HL-60/S4 treated with phorbol 12-myristate 13-acetate at 8.2 ng/mL for 4 days and 3 days (cell line): ENCODE measurements around the gene BEST3.
"Not testable (repeated sequence)": the region's sequence is repeated elsewhere in the genome, so short reads cannot be mapped to it uniquely, and the experiment has no call there.

Source experiments
- in situ Hi-C: fragments of 300-500 bp; cut with MboI; formaldehyde crosslinking; loops from 2 replicates; pipeline ENCODE4 v1.15.0; 2022; ENCODE audit warnings: low sequenced_read_pairs

Gene BEST3

DNA sequence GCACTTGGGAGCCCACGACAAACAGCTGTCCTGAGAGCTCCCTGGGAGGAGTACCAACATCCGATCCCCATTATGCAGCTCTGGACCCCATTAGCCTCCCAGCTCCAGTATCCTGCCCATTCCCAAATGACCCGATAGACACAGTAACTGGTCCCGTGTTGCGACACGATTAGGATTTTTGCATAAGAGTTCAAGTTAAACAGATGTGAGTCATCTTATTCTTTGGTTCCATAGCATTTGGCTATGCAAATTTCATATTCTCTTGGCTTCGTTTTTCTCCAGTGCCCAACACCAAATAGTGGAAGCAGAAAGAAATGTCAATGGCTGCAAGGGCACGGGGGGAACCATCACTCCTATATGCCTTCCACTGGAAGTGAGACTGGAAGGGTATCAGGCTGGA is 45.4 kb downstream of the BEST3 start:
- in situ Hi-C loops: no loop called here

DNA sequence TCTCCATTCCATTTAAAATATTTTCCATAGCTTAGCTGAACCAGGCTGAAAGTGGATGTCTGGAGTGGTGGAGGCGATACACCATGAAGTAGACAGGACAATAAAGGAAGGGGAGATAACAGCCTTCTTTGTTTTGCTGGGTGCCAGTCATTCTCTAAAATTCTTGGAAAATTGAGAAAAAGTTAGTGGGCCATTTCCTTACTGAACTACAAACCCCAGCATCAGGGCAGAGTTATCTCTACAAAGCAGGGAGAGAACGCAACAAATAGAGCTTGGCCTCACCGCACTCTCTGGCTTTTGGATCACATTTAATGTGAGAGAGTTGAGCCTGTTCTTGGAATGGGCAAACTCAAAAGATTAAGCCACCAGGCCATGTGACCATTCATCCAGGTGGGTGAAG is 47.2 kb downstream of the BEST3 start:
- in situ Hi-C loops: no loop called here

DNA sequence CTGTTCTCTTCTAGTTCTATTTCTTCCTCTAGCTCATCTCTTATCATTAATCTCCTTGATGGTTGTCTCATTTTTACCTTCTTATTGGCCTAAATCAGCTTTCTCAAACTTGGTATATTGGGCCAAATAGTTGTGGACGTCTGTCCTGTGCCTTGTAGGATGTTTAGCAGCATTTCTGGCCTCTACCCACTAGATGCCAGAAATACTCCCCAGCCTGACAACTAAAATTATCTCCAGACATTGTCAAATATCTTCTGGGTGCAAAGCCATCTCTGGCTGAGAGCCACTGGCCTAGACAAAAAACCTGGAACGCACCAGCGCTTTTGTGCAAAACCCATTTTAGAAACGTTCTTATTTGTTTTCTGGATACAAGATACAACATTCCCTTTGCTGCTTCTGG is 49.6 kb downstream of the BEST3 start:
- in situ Hi-C loops: no loop called here

DNA sequence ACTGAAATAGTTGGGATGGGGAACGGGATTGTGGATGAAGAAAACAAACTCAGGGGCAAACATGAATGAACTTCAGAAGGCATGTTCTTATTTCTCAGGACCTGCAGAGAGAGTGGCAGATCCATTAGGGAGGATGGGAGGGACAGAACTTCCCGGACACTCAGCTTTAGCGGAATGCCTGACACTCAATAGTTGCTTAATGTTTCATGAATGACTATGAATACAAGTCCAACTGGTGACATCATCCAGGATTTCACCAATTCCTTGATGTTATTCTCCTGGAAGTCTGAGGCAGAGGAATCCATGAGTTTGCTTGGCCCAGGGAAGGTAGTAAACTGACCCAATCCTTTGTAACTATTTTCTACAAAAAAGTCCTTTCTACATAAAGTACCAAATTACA is 50.6 kb downstream of the BEST3 start:
- in situ Hi-C loops: no loop called here

DNA sequence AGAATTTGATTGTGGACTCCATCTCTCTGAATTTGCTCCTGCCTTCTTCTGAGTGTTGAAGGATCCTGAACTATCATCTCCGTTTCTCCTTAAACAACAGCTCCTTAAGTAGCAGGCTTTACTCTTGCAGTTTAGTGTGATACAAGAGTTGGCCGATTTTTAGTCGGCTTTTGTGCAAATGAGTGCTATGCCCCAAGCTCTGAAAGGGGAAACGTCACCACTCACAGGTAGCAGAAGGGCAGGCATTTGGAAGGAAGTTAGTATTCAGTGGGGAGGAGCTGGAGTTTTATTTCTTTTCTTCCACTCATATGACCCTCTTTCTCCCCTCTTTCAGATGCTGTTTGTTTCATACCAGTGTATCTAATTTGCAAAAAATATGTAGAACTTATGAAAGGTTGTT is 51.9 kb downstream of the BEST3 start:
- in situ Hi-C loops: no loop called here

DNA sequence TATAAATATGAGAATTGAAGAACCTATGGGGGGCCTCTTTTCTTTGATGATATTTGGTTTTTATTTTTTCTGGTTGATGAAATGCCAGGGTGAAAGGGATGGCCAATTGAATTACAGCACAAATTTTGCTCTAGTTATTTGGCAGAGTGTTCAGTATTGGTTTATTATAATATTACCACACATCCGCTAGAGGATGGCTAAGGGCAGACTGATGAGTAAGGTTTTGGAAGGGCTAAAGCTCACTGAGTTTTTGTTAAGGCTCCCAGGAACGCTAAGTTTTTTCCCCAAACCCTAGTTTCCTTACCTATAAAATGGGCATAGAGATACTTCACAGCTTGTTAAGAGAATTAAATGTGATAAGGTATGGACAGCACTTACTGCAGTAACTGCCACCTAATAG is 54.1 kb downstream of the BEST3 start:
- in situ Hi-C loops: no loop called here

DNA sequence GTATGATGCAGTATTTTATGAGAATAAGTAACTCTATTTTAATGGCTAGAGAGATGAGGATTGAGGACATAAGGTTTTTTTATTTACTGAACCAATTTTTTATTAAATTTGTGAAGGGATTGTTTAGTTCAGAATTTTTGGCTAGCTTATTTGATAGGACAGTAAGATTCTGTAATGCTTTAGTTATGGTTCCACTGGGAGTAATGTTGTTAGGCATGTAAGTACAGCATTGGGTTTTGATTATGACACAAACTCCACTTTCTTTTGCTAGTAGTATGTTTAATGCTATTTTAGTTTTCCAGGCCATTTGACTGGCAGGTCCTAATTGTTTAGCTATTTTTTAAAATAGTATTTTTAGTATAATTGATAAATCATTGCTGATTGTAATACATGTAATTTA is 54.6 kb downstream of the BEST3 start:
- in situ Hi-C loops: no loop called here

DNA sequence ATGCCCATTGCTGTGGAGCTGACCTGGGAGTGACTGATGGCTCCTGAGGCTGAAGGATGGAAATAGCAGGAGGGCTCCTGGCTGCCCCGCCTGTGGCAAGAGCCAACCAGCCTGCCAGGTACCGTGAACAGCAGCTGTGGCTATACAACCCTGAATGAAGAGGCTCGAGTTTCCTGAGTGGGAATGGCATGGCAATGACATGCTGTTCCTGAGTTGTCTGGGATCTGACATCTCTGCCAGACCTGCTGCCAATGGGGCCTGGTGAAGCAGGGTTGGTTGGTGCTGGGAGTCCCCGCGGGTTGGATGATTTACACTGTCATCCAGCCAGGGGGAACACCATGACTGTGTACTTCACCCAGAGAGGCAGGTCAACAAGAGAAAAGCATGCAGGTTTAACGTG is 56.6 kb downstream of the BEST3 start:
- in situ Hi-C loops: no loop called here

DNA sequence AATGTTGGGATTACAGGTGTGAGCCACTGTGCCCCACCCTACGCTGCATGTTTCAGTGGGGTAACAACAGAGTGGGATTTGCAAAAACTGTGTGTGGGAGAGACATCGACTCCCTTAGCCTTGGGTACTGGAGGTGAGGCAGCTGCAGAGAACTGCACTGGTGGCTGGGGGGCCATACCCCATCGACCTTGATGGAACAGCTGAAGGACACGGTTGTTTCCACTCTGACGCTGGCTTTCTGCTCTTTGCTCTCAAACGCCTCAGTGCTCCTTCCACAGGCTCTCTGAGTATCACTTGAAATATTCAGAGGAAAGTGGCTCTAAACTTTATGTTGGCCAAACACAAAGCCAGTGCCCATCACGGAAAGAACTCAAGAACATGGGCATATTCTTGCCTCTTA is 57.6 kb downstream of the BEST3 start:
- in situ Hi-C loops: no loop called here

DNA sequence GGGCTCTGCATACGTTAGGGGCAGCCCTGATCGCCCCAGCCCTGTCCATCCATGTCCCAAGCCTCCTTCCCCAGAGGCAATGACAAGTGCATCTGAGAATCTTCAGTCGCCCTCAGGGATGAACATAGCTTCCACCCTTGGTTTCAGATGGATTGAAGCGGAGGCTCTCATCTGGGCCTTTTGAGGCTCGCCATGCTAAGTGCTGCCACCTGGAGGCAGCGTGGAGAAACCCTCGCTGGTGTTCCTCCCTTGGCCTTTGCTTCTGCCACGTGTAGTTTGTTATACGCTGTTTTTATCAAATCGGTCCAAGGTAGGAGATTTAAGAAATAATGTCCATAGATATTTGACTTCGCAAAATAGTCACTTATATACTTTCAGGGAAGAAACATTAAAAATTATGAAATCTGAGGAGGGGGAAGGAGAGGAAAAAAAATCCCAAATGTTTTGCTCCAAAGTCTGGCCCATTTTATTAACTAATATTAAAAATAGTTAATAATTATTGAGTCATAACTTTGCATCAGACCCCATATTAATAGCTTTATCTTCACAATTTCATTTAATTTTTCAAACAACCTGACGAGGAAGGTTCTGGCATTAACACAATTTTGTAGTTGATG is 59.6 kb downstream of the BEST3 start:
- in situ Hi-C loops: no loop called here

DNA sequence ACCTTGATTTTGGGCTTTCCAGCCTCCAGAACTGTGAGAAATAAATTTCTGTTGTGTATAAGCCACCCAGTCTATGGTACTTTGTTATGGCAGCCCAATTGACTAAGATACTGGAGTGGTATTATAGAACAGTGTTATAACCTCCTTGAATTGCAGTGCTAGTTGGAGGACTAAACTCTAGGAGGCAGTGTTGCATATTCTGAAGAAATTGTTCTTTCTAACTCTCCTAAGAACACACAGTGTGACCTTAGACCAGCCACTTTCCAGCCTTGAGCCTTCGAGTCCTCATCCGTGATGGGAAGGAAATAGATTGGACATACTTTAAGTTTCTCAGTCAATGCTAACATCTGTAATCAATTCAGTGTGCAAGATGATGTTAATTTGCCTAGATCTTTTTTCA is 66.0 kb downstream of the BEST3 start:
- in situ Hi-C loops: no loop called here

DNA sequence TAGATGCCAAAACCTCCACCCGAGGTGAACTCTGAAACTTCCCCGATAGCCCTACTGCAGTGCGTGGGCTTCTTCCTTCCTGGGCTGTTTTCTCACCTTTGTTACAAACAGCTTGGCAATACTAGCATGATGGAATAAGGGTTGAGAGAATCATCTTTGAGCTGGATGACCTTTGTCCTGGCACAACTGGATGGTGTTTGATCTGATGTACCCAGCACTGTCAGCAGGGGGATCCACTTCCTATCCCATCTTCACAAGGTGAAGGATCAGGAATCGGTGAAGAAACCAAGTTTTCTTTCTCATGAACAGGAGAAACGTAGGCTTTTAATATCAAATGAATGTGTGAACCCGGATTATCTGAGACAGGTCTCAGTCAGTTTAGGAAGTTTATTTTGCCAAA is 68.9 kb downstream of the BEST3 start:
- in situ Hi-C loops: no loop called here

DNA sequence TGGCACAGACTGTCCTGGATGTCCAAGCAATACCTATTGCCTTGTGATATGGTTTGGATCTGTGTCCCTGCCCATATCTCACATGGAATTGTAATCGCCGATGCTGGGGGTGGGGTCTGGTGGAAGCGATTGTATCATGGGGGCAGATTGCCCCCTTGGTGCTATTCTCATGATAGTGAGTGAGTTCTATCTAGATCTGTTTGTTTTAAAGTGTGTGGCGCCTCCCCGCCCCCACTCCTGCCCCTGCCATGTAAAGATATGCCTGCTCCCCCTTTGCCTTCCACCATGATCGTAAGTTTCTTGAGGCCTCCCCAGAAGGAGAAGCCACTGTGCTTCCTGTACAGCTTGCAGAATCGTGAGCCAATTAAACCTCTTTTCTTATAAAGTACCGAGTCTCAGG is 71.6 kb downstream of the BEST3 start:
- in situ Hi-C loops: no loop called here

DNA sequence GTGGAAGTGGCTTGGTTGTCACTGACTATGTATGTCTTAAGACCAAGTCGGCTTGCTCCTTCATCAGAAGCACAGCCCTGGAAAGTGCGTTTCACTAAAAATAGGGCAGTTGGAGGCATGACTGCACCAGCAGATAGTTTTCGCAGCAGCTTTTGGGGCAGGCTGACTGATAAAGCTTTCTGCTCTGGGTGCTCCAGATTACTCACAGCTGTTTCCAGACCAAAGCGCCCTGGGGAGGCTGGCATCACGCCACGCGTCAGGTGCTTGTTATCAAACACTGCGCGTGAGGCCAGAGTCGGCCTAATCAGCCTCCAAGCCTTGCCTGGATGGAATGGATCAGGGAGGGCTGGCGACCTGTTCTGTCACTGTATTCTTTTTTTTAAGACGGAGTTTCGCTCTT is 75.1 kb downstream of the BEST3 start:
- in situ Hi-C loops: no loop called here

DNA sequence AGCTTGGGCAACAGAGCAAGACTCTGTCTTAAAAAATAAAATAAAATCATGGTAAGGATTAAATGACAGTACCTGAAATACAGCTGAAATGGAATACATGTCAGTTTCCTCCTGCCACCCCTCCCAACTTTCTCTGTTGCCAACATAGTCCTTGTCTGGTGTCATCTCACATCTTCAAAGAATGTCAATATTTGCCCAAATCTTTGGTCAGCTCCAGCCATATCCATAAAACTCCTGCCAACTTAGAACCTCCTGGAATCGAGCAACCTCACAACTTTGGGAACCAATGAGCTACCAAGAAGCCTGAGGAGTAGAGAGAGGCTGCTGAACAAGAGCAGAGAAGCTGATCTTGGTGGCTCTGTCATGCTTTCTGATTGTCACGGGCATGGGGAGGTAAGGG is 77.6 kb downstream of the BEST3 start:
- in situ Hi-C loops: no loop called here

DNA sequence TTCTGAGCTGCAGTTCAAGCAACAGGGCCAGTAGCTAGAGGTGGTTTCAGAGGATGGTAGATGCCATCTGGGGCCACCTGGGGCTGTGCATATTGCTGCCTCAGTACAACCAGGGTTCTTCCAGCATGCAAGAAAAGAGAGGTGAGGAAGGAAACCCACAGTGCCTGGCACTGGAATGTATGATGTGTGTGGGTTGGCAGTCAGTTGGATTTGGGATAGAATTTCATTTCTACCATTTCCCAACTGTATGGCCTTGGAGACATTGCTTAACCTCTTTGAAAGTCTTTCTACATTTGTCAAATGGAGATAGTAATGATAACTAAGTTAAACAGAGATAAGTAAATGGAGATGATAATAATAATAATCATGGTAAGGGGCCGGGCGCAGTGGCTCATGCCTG is 78.2 kb downstream of the BEST3 start:
- in situ Hi-C loops: no loop called here

DNA sequence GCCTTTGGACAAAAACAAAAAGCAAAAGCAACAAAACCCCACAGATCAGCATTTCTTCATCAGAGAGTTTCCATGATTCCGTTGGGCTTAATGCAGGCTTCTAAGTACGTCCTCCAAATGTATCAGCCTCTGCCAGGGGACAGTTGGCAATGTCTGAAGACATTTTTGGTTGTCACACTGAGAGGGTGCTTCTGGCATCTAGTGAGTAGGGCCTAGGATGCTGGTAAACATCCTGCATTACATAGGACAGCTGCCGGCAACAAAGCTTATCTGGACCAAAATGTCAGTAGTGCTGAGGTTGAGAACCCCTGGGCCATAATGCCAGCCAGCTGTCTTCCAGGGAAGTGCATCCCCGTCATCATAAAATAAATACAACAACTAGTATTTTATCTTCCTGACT is 79.0 kb downstream of the BEST3 start:
- in situ Hi-C loops: no loop called here

DNA sequence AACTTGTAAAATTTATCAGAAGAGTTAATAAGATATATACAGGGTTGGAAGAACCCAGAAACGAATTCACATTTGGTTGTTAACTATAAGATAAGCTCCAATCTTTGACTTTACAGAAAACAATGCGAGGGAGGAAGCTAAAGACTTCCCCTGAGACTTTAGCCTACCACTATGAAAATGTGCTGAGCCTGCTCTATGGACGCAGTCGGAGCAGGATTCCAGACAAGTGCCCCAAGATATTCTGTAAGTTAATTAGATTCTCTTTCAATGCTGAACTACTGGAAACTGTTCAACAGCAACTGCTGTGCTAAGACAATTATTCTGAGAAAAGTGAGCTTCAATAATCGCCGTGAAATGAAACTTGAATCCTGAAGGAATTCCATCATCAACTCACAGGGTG is 80.1 kb downstream of the BEST3 start:
- in situ Hi-C loops: no loop called here

DNA sequence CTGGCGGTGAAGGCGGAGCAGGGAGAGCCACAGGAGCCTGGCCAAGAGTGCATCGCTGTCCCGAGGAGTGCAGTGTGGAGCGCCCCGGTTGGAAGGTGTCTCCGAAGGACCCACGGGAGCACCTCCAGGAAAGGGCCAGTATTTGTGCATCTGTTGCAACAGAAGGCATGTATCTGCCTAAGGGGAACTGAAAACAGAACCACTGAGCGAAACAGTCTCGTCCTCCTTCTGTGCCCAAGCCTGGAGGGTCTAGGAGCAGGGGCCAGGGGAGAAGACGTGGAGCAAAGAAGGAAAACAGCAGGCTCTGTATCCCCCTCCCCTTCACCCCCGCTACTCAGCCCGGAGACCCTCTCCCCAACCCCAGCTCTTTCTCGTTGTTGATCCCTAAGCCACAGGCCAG is 83.1 kb downstream of the BEST3 start:
- in situ Hi-C loops: no loop called here

DNA sequence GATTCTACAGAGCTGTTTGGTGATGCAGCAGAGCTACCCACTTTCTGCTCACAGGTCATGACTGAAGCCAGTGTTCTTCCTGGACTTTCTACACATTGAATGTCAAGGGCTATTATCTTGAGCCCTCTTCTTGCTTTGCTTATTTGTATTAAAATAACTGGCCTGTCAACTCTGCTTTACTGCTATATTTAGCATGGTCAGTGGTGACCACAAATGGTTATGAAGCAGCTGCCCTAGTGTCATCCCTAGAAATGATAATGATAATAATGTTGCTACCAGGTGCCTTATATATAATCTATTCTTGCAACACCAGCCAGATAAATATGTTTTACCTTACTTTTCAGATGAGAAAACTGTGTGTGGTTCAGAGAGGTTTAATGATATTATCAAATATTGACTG is 85.8 kb downstream of the BEST3 start:
- in situ Hi-C loops: no loop called here

DNA sequence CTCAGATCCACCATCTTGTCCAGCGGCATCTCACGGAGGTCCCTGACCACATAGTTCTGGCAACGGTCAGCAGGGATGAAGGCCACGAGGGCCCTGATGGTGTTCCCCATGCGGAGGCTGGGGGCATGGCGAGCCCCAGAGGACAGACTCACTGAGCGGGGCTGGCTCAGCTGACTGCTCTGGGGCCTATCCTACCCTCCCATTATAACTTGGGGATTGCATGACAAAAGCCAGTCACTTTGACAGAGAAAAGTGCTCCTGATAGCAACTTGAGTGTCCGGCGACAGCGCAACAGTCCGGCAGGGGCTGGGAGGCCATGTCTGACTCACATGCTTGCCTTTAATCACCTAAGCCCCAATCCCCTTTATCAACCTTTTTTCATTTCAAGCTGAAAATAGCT is 88.4 kb downstream of the BEST3 start, which contains the start of gene LRRC10:
TSS of gene LRRC10 (minus strand) at position 179 of the 400 bp plus-strand sequence. CDS start at position 110, 69 bp downstream.
- in situ Hi-C loops: no loop called here

DNA sequence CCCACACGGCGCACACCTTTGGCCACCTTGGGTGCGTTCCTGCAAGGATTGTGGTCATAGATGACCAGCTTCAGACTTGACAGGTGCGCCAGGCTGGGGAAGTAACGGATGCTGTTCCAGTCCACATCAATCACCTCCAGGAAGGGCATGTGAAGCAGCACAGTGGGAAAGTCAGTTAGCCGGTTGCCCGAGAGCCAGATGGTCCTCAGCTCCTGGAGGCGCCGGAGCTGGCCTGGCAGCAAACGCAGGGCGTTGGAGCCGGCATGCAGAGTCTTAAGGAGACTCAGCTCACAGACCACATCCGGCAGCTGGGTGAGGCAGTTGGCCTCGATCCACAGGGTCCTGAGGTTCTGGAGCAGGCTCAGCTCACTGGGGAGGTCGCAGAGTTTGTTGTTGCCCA is 89.0 kb downstream of the BEST3 start:
- in situ Hi-C loops: no loop called here

DNA sequence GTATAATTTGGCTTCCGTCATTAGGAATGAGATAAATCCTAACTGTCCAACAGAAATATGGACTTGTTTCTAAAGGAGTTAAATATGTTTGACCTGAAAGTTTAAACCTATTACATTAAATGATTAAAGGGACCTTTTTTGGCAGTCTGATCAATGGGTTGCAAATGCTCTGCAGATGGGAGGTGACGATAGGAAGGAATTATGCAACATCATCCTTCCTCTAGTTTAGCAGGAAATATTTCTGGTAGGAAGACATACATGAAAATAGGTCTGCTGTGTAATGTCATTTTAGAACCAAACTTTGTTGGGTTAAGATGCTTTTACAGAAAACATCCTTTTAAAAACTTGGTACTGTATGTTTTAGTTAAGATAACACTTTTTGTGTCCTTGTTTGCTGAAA is 91.0 kb downstream of the BEST3 start:
- in situ Hi-C loops: no loop called here

DNA sequence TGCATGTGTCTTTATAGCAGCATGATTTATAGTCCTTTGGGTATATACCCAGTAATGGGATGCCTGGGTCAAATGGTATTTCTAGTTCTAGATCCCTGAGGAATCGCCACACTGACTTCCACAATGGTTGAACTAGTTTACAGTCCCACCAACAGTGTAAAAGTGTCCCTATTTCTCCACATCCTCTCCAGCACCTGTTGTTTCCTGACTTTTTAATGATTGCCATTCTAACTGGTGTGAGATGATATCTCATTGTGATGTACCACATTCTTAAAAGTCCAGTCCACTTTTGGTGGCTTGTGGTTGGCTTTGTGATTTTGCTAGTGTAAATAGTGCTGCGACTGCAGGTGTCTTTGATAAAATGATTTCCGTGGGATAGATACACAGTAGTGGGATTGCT is 94.8 kb downstream of the BEST3 start:
- in situ Hi-C loops: not testable (repeated sequence)
